ENCODE results near the gene DNMT1.

GRCh38 chr19:10226021-10226375, 31.2 kb upstream of the DNMT1 start:
- TF ChIP-seq CTCF (conservative IDR thresholded peaks at IDR 0.05; ENCODE audit: low read depth, low read length): no peak
- TF ChIP-seq EZH2 (IDR thresholded peaks at IDR 0.05; ENCODE audit: borderline replicate concordance, low read depth, low read length, poor library complexity, severe bottlenecking): no peak

Data from A673 (cell line).